HCT116 (cell line): ENCODE measurements around the gene SUCLG2. TPM values are rescaled to one million over a fixed set of nuclear protein-coding genes. Genes with fewer than 3 reads are reported as not detected.
A peak's percentile ranks its signal among the peaks of the same experiment; 100 is the strongest.

Source experiments
- ATAC-seq: fragments of 200-7000 bp; cut with Tn5 transposase; 2 replicates; pipeline ENCODE4 v1.9.1; 2020; ENCODE audit warnings: mild to moderate bottlenecking, moderate library complexity
- BruUV-seq: library from RNA; stranded (reverse); fragments of 400-500 nt; replicated peaks from 2 replicates; lab custom pipeline; 2021; lab: Mats Ljungman, UMichigan
- CTCF ChIA-PET: fragments of 300-600 bp; sonication (Branson Sonifier 250); formaldehyde crosslinking; loops from one replicate; lab custom pipeline; 2021; ENCODE audit warnings: antibody characterized with exemption; lab: Charles Lee
- POLR2A ChIA-PET: fragments of 300-600, 350-600 bp; sonication (Branson Sonifier 250); formaldehyde crosslinking; loops from one replicate; lab custom pipeline; 2021; ENCODE audit warnings: antibody characterized with exemption; lab: Charles Lee
- RAD21 ChIA-PET, 2 experiments: fragments of 300-600 bp; sonication (Branson Sonifier 250); formaldehyde crosslinking; loops; one replicate each; lab custom pipeline; 2023; ENCODE audit warnings: low total read pairs in 2 of 2; ENCODE audit not compliant: uncharacterized antibody in 2 of 2, unreplicated experiment in 2 of 2, low non-redundant PET in 1 of 2; lab: Charles Lee
- DNase-seq: peaks from one replicate; pipeline ENCODE4 v3.0.0-alpha.2; 2010; ENCODE audit warnings: low read depth, low spot score
- H2AFZ ChIP-seq: fragments of 200-600 bp; shearing (Covaris generic), sonication (generic); 2 replicates; pipeline ENCODE4 v1.6.1; 2017; ENCODE audit warnings: low read depth, mixed run types, mixed read lengths, antibody characterized with exemption, low read length; ENCODE audit not compliant: poor library complexity, severe bottlenecking
- H3K27ac ChIP-seq: 2 replicates; pipeline ENCODE4 v1.5.1; 2012; ENCODE audit warnings: low read depth, low read length
- H3K27me3 ChIP-seq: fragments of 200-600 bp; sonication (generic); 2 replicates; pipeline ENCODE4 v1.6.1; 2016; ENCODE audit warnings: mixed run types, low read length, mixed read lengths; ENCODE audit not compliant: insufficient read depth
- H3K36me3 ChIP-seq, 2 experiments: fragments of 200-500 bp in 1 of 2; fragments of 200-600 bp in 1 of 2; sonication (Bioruptor generic) in 1 of 2; sonication (generic) in 1 of 2; 2 replicates each; pipeline versions ENCODE4 v1.5.1 to v1.6.1; 2014 to 2016; ENCODE audit warnings: low read length in 2 of 2, inconsistent platforms in 1 of 2, mixed read lengths in 1 of 2, mixed run types in 1 of 2; ENCODE audit not compliant: insufficient read depth in 2 of 2, control insufficient read depth in 1 of 2
- H3K4me1 ChIP-seq, 2 experiments: fragments of 200-600 bp in 1 of 2; sonication (generic) in 1 of 2; 2 replicates each; pipeline versions ENCODE4 v1.5.1 to v1.6.1; 2012 to 2017; ENCODE audit warnings: low read length in 2 of 2, inconsistent platforms in 1 of 2, mild to moderate bottlenecking in 1 of 2, mixed read lengths in 1 of 2, mixed run types in 1 of 2, moderate library complexity in 1 of 2; ENCODE audit not compliant: insufficient read depth in 2 of 2, control insufficient read depth in 1 of 2
- H3K4me2 ChIP-seq: fragments of 200-600 bp; sonication (generic); 2 replicates; pipeline ENCODE4 v1.6.1; 2017; ENCODE audit warnings: mixed run types, low read length, mixed read lengths
- H3K4me3 ChIP-seq, 2 experiments: fragments of 200-600 bp in 1 of 2; sonication (generic) in 1 of 2; replicated peaks in 1 of 2; 2 replicates each; pipeline ENCODE4 v1.5.1; 2011 to 2016; ENCODE audit warnings: low read length in 2 of 2, control low read depth in 1 of 2, low read depth in 1 of 2, mild to moderate bottlenecking in 1 of 2, mixed read lengths in 1 of 2, mixed run types in 1 of 2
- H3K79me2 ChIP-seq: fragments of 200-600 bp; sonication (generic); 2 replicates; pipeline ENCODE4 v1.6.1; 2017; ENCODE audit warnings: mild to moderate bottlenecking, mixed run types, low read length, moderate library complexity, mixed read lengths; ENCODE audit not compliant: insufficient read depth
- H3K9ac ChIP-seq: fragments of 200-600 bp; sonication (generic); 2 replicates; pipeline ENCODE4 v1.6.1; 2016; ENCODE audit warnings: low read length, mixed read lengths
- H3K9me2 ChIP-seq: fragments of 200-600 bp; sonication (generic), shearing (Covaris generic); 2 replicates; pipeline ENCODE4 v1.6.1; 2017; ENCODE audit warnings: mixed run types, mild to moderate bottlenecking, moderate library complexity; ENCODE audit not compliant: insufficient read depth
- H3K9me3 ChIP-seq, 2 experiments: fragments of 200-500 bp in 1 of 2; fragments of 200-600 bp in 1 of 2; sonication (Bioruptor generic) in 1 of 2; sonication (generic) in 1 of 2; 2 replicates each; pipeline ENCODE4 v1.6.1; 2014 to 2017; ENCODE audit warnings: low read length in 2 of 2, mixed read lengths in 2 of 2, inconsistent platforms in 1 of 2, low read depth in 1 of 2, mild to moderate bottlenecking in 1 of 2, mixed run types in 1 of 2, moderate library complexity in 1 of 2; ENCODE audit not compliant: control insufficient read depth in 1 of 2, insufficient read depth in 1 of 2
- H4K20me1 ChIP-seq: fragments of 200-600 bp; sonication (generic), shearing (Covaris generic); 2 replicates; pipeline ENCODE4 v1.6.1; 2017; ENCODE audit warnings: mixed run types, mild to moderate bottlenecking, moderate library complexity; ENCODE audit not compliant: insufficient read depth
- ELF1 ChIP-seq: IDR thresholded peaks from 2 replicates; pipeline ENCODE4 v1.6.1; 2012; ENCODE audit warnings: low read depth, borderline replicate concordance
- EZH2 ChIP-seq: fragments of 200-600 bp; sonication (generic); IDR thresholded peaks from 2 replicates; pipeline ENCODE4 v1.6.1; 2017; ENCODE audit warnings: antibody characterized with exemption, mixed run types
- EZH2phosphoT487 ChIP-seq: fragments of 200-600 bp; IDR thresholded peaks from 2 replicates; pipeline ENCODE4 v1.6.1; 2018; ENCODE audit warnings: antibody characterized with exemption, borderline replicate concordance
- JUND ChIP-seq: IDR thresholded peaks from 2 replicates; pipeline ENCODE4 v1.6.1; 2012
- POLR2A ChIP-seq: IDR thresholded peaks from 2 replicates; pipeline ENCODE4 v1.7.0; 2011; ENCODE audit warnings: borderline replicate concordance; ENCODE audit not compliant: insufficient read depth, insufficient read length; ENCODE audit errors: extremely low read depth
- POLR2AphosphoS5 ChIP-seq: IDR thresholded peaks from 2 replicates; pipeline ENCODE4 v1.6.1; 2011; ENCODE audit warnings: mild to moderate bottlenecking, low read depth, low read length, moderate library complexity
- RAD21 ChIP-seq: IDR thresholded peaks from 2 replicates; pipeline ENCODE4 v1.6.1; 2012; ENCODE audit warnings: low read depth, mild to moderate bottlenecking
- SIN3A ChIP-seq: IDR thresholded peaks from 2 replicates; pipeline ENCODE4 v1.6.1; 2012; ENCODE audit warnings: low read depth
- SP1 ChIP-seq: IDR thresholded peaks from 2 replicates; pipeline ENCODE4 v1.6.1; 2012; ENCODE audit warnings: low read depth
- YY1 ChIP-seq: IDR thresholded peaks from 2 replicates; pipeline ENCODE4 v1.6.1; 2011; ENCODE audit warnings: low read length, low read depth, moderate library complexity, mild to moderate bottlenecking; ENCODE audit not compliant: insufficient replicate concordance; ENCODE audit errors: extremely low read depth
- ZFX ChIP-seq: fragments of 450-650 bp; IDR thresholded peaks from 2 replicates; pipeline ENCODE4 v1.6.1; 2017
- intact Hi-C: fragments of 100-400 bp; cut with micrococcal nuclease; formaldehyde crosslinking; loops from 2 replicates; pipeline ENCODE4 v1.10.0; 2022
- total RNA-seq: library from RNA; stranded (reverse); gene quantifications from one replicate; pipeline ENCODE4 v1.2.1, GENCODE V29; 2021; ENCODE audit not compliant: unreplicated experiment
- TF ChIP-seq, protein P1 (sequence below), 3 experiments: fragments of 200-600 bp in 1 of 3; sonication (generic) in 1 of 3; IDR thresholded peaks in 2 of 3; conservative IDR thresholded peaks in 1 of 3; 2 replicates each; pipeline ENCODE4 v1.5.1; 2012 to 2017; ENCODE audit warnings: low read depth in 2 of 3, low read length in 2 of 3, antibody characterized with exemption in 1 of 3, borderline replicate concordance in 1 of 3, control low read depth in 1 of 3, mild to moderate bottlenecking in 1 of 3, mixed read lengths in 1 of 3, mixed run types in 1 of 3, moderate library complexity in 1 of 3; ENCODE audit not compliant: insufficient read depth in 1 of 3
- TF ChIP-seq, protein P2 (sequence below): IDR thresholded peaks from 2 replicates; pipeline ENCODE4 v1.6.1; 2011; ENCODE audit warnings: mild to moderate bottlenecking, low read length, moderate library complexity; ENCODE audit not compliant: insufficient replicate concordance; ENCODE audit errors: extremely low read depth
- TF ChIP-seq, protein P3 (sequence below): IDR thresholded peaks from 2 replicates; pipeline ENCODE4 v1.6.1; 2012; ENCODE audit warnings: low read depth

The SUCLG2 gene
- total RNA-seq, 1 experiment from 2014 or later, result 49.2 TPM

DNA sequence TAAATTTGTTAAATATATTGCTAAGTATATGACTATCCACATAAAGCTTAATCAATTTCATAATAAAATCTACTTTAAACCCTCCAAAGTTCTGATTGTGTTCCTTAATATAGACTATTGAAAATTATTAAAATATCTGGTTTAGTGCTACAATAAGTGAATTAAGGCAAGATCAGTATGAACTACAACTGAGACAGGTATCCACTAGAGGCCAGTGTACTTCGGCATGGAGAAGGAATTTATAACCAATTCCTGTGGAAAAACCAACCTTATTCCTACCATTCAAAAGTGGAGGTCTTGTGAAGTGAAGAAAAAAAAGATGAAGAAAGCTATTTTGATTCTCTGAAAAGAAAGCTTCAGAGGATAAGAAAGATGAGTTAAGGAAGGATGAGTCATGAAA, 237.7 kb downstream of the SUCLG2 start:
- H3K36me3 ChIP-seq, result no peaks in the 10 kb centered on the region
- H3K79me2 ChIP-seq, result no peaks in the 10 kb centered on the region
- RAD21 ChIA-PET, result no interaction called here
- intact Hi-C loops, result no loop called here
- no peaks in the 10 kb centered on the region for H3K27me3 ChIP-seq
- H3K9ac ChIP-seq, result no peak overlapping the region
- no peak overlapping the region for H3K4me2 ChIP-seq
- no peak for DNase-seq
- H3K9me2 ChIP-seq, result no peaks in the 10 kb centered on the region
- TF ChIP-seq SP1, result no peak
- TF ChIP-seq, protein P1, sequence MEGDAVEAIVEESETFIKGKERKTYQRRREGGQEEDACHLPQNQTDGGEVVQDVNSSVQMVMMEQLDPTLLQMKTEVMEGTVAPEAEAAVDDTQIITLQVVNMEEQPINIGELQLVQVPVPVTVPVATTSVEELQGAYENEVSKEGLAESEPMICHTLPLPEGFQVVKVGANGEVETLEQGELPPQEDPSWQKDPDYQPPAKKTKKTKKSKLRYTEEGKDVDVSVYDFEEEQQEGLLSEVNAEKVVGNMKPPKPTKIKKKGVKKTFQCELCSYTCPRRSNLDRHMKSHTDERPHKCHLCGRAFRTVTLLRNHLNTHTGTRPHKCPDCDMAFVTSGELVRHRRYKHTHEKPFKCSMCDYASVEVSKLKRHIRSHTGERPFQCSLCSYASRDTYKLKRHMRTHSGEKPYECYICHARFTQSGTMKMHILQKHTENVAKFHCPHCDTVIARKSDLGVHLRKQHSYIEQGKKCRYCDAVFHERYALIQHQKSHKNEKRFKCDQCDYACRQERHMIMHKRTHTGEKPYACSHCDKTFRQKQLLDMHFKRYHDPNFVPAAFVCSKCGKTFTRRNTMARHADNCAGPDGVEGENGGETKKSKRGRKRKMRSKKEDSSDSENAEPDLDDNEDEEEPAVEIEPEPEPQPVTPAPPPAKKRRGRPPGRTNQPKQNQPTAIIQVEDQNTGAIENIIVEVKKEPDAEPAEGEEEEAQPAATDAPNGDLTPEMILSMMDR (IDR thresholded peaks at IDR 0.05 in 2 of 3, conservative IDR thresholded peaks at IDR 0.05 in 1 of 3; ENCODE audit: borderline replicate concordance in 1 of 3, insufficient read depth in 1 of 3, low read depth in 2 of 3, low read length in 2 of 3), result peak in 1 of 3 experiments; percentile 18; a peak in 1 of 6 replicates
- TF ChIP-seq, all 23 proteins: peak for 1
- no TSS peak for BruUV-seq
- Histone ChIP-seq H3K4me1 (no peaks in the 10 kb centered on the region), H3K27ac (no peak overlapping the region), H4K20me1 (no peaks in the 10 kb centered on the region), H3K4me3 (no peak overlapping the region), H3K9me3 (no peaks in the 10 kb centered on the region), H2AFZ (no peak overlapping the region)
- no peak for ATAC-seq
- ChIA-PET CTCF (no interaction called here), POLR2A (no interaction called here)

DNA sequence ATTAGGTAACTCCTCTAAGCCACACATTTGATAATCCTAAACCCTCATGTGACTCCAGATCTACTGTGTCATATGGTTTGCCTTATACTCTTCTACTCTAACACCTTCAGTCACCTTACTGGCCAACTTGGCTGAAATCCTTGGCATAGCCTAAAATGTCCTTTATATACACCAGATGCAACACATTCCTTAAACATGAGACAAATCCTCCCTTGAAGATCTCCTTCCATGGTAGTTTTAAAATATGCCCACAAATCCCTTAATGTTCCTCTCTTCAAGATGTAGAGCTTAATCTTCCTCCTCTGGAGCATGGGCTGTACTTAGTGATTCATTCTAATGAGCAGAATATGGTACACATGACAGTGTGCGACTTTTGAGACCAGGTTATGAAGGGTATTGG, 238.9 kb downstream of the SUCLG2 start:
- CTCF ChIA-PET, result no interaction called here
- H3K9me3 ChIP-seq, result no peaks in the 10 kb centered on the region
- no peaks in the 10 kb centered on the region for H3K27me3 ChIP-seq
- POLR2A ChIA-PET, result no interaction called here
- DNase-seq (no peak), ATAC-seq (no peak)
- no peak overlapping the region for H3K9ac ChIP-seq
- H2AFZ ChIP-seq, result no peak overlapping the region
- no peak overlapping the region for H3K27ac ChIP-seq
- intact Hi-C loops, result no loop called here
- no peaks in the 10 kb centered on the region for H3K4me1 ChIP-seq
- no TSS peak for BruUV-seq
- H3K36me3 ChIP-seq, result no peaks in the 10 kb centered on the region
- RAD21 ChIA-PET, result no interaction called here
- no peaks in the 10 kb centered on the region for H3K9me2 ChIP-seq
- H4K20me1 ChIP-seq, result no peaks in the 10 kb centered on the region
- no peak overlapping the region for H3K4me3 ChIP-seq
- no peaks in the 10 kb centered on the region for H3K79me2 ChIP-seq
- H3K4me2 ChIP-seq, result no peak overlapping the region
- TF ChIP-seq YY1 (no peak), POLR2A (no peak), EZH2 (no peak), JUND (no peak), POLR2AphosphoS5 (no peak), EZH2phosphoT487 (no peak), RAD21 (no peak), ZFX (no peak), ELF1 (no peak), SIN3A (no peak)
- TF ChIP-seq, protein P2, sequence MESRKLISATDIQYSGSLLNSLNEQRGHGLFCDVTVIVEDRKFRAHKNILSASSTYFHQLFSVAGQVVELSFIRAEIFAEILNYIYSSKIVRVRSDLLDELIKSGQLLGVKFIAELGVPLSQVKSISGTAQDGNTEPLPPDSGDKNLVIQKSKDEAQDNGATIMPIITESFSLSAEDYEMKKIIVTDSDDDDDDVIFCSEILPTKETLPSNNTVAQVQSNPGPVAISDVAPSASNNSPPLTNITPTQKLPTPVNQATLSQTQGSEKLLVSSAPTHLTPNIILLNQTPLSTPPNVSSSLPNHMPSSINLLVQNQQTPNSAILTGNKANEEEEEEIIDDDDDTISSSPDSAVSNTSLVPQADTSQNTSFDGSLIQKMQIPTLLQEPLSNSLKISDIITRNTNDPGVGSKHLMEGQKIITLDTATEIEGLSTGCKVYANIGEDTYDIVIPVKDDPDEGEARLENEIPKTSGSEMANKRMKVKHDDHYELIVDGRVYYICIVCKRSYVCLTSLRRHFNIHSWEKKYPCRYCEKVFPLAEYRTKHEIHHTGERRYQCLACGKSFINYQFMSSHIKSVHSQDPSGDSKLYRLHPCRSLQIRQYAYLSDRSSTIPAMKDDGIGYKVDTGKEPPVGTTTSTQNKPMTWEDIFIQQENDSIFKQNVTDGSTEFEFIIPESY, result no peak
- TF ChIP-seq, protein P3, sequence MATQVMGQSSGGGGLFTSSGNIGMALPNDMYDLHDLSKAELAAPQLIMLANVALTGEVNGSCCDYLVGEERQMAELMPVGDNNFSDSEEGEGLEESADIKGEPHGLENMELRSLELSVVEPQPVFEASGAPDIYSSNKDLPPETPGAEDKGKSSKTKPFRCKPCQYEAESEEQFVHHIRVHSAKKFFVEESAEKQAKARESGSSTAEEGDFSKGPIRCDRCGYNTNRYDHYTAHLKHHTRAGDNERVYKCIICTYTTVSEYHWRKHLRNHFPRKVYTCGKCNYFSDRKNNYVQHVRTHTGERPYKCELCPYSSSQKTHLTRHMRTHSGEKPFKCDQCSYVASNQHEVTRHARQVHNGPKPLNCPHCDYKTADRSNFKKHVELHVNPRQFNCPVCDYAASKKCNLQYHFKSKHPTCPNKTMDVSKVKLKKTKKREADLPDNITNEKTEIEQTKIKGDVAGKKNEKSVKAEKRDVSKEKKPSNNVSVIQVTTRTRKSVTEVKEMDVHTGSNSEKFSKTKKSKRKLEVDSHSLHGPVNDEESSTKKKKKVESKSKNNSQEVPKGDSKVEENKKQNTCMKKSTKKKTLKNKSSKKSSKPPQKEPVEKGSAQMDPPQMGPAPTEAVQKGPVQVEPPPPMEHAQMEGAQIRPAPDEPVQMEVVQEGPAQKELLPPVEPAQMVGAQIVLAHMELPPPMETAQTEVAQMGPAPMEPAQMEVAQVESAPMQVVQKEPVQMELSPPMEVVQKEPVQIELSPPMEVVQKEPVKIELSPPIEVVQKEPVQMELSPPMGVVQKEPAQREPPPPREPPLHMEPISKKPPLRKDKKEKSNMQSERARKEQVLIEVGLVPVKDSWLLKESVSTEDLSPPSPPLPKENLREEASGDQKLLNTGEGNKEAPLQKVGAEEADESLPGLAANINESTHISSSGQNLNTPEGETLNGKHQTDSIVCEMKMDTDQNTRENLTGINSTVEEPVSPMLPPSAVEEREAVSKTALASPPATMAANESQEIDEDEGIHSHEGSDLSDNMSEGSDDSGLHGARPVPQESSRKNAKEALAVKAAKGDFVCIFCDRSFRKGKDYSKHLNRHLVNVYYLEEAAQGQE, result no peak
